ENCODE results near the gene DNAJB4. TPM values are rescaled to one million over a fixed set of nuclear protein-coding genes. Genes with fewer than 3 reads are reported as not detected.

DNAJB4 gene
- total and polyA plus RNA-seq, 2 experiments from 2014 or later, result 12.4 to 12.9 TPM

GRCh38 chr1:77966291-77966690, 38.4 kb upstream of the DNAJB4 start (continued):
- TF ChIP-seq ETS1 (IDR thresholded peaks at IDR 0.05), result no peak

- peaks cover 30% of the 10 kb centered on the region for H3K4me1 ChIP-seq (ENCODE audit: insufficient read depth)
- Mint-ChIP-seq H3K36me3 (ENCODE audit: low read depth) (peaks cover 78% of the 10 kb centered on the region), H3K4me3 (no peak overlapping the region), H3K27ac (no peak overlapping the region), H3K9me3 (no peaks in the 10 kb centered on the region), H3K4me1 (peaks cover 19% of the 10 kb centered on the region), H3K27me3 (ENCODE audit: insufficient read depth, low read depth, poor library complexity) (peaks cover 8% of the 10 kb centered on the region)
- H2AFZ ChIP-seq, result no peak overlapping the region
- H3K27me3 ChIP-seq (ENCODE audit: insufficient read depth), result no peaks in the 10 kb centered on the region
- H3K36me3 ChIP-seq (ENCODE audit: insufficient read depth), result peaks cover 53% of the 10 kb centered on the region; the same call in 1 of the 2 replicates
- H3K9me2 ChIP-seq (ENCODE audit: insufficient read depth), result no peaks in the 10 kb centered on the region
- H3K27ac ChIP-seq (ENCODE audit: low read depth), result peak overlapping the region; percentile 23; the same call in 1 of the 2 replicates
- peaks cover 52% of the 10 kb centered on the region for H4K20me1 ChIP-seq (replicated peaks; ENCODE audit: insufficient read depth)
- H3F3A ChIP-seq (replicated peaks; ENCODE audit: low read depth), result no peaks in the 10 kb centered on the region
- no peak for ATAC-seq
- H3K4me3 ChIP-seq, result no peak overlapping the region
- H3K79me2 ChIP-seq (replicated peaks; ENCODE audit: insufficient read depth), result peaks cover 100% of the 10 kb centered on the region
- no peak for TF ChIP-seq REST (IDR thresholded peaks at IDR 0.05; ENCODE audit: unreplicated experiment)
- TF ChIP-seq ZNF114 (CRISPR knock-in tag; IDR thresholded peaks at IDR 0.05), result no peak
- no peak for TF ChIP-seq STAT1 (IDR thresholded peaks at IDR 0.05; ENCODE audit: unreplicated experiment)
- no peak for TF ChIP-seq JUNB (IDR thresholded peaks at IDR 0.05; ENCODE audit: unreplicated experiment)
- no peak for TF ChIP-seq NANOG (IDR thresholded peaks at IDR 0.05; ENCODE audit: borderline replicate concordance)
- no peak for TF ChIP-seq ZNF331 (CRISPR knock-in tag; IDR thresholded peaks at IDR 0.05; ENCODE audit: low read depth)
- no peak for TF ChIP-seq ETS1 (IDR thresholded peaks at IDR 0.05)
- no peak for DNase-seq (ENCODE audit: low spot score)
- H3K4me2 ChIP-seq, result no peak overlapping the region
Measured at GRCh38 chr1:77970192-77970591, 34.5 kb upstream of the DNAJB4 start.

- Mint-ChIP-seq H3K4me3 (peak overlapping the region; percentile 61), H3K27ac (peak overlapping the region; percentile 90), H3K9me3 (no peaks in the 10 kb centered on the region), H3K36me3 (ENCODE audit: low read depth) (peaks cover 72% of the 10 kb centered on the region), H3K4me1 (peaks cover 34% of the 10 kb centered on the region), H3K27me3 (ENCODE audit: insufficient read depth, low read depth, poor library complexity) (peaks cover 11% of the 10 kb centered on the region)
- Histone ChIP-seq H3F3A (replicated peaks; ENCODE audit: low read depth) (no peaks in the 10 kb centered on the region), H3K4me3 (peak overlapping the region; percentile 7), H3K36me3 (ENCODE audit: insufficient read depth) (peaks cover 34% of the 10 kb centered on the region; the same call in 1 of the 2 replicates), H3K79me2 (replicated peaks; ENCODE audit: insufficient read depth) (peaks cover 100% of the 10 kb centered on the region), H3K4me2 (peak overlapping the region; percentile 65), H4K20me1 (replicated peaks; ENCODE audit: insufficient read depth) (peaks cover 62% of the 10 kb centered on the region), H3K27me3 (ENCODE audit: insufficient read depth) (no peaks in the 10 kb centered on the region), H3K27ac (ENCODE audit: low read depth) (0 out of 2 replicates have a peak overlapping the region, but pooled peaks have one; percentile 5), H2AFZ (no peak overlapping the region), H3K4me1 (ENCODE audit: insufficient read depth) (peaks cover 49% of the 10 kb centered on the region), H3K9me2 (ENCODE audit: insufficient read depth) (no peaks in the 10 kb centered on the region)
- TF ChIP-seq EZH2phosphoT487 (IDR thresholded peaks at IDR 0.05; ENCODE audit: unreplicated experiment) (no peak), REST (IDR thresholded peaks at IDR 0.05; ENCODE audit: unreplicated experiment) (no peak), EZH2 (IDR thresholded peaks at IDR 0.05; ENCODE audit: low read depth, unreplicated experiment) (no peak), NANOG (IDR thresholded peaks at IDR 0.05; ENCODE audit: borderline replicate concordance) (peak; percentile 4; the same call in 1 of the 2 replicates), POLR2AphosphoS5 (IDR thresholded peaks at IDR 0.05; ENCODE audit: low read depth) (no peak), ETS1 (IDR thresholded peaks at IDR 0.05) (no peak)
- peak; percentile 36 for DNase-seq (ENCODE audit: low spot score)
- ATAC-seq, result peak; percentile 72
Measured at GRCh38 chr1:77972080-77972479, 32.7 kb upstream of the DNAJB4 start.

All from GM23338 (cell line).